Left ventricle myocardium inferior (tissue), 1 donor: ENCODE results near the gene TLX2. TPM values are rescaled to one million over a fixed set of nuclear protein-coding genes. Genes with fewer than 3 reads are reported as not detected.

Source experiments
- DNase-seq: peaks from one replicate; pipeline ENCODE4 v3.0.0-alpha.2; 2020
- H3K27ac ChIP-seq: fragments of 200-600 bp; replicated peaks from 2 replicates; pipeline ENCODE4 v1.8.0; 2021
- H3K27me3 ChIP-seq: fragments of 200-600 bp; 2 replicates; pipeline ENCODE4 v1.8.0; 2021; ENCODE audit warnings: low read depth
- H3K36me3 ChIP-seq: fragments of 200-600 bp; 2 replicates; pipeline ENCODE4 v1.8.0; 2021
- H3K4me1 ChIP-seq: fragments of 200-600 bp; 2 replicates; pipeline ENCODE4 v1.8.0; 2021
- H3K4me3 ChIP-seq: fragments of 200-600 bp; 2 replicates; pipeline ENCODE4 v1.8.0; 2021; ENCODE audit warnings: mild to moderate bottlenecking, moderate library complexity
- H3K9me3 ChIP-seq: fragments of 200-600 bp; replicated peaks from 2 replicates; pipeline ENCODE4 v1.8.0; 2021
- CTCF ChIP-seq: fragments of 200-600 bp; IDR thresholded peaks from 2 replicates; pipeline ENCODE4 v1.8.0; 2021; ENCODE audit warnings: antibody characterized with exemption, mild to moderate bottlenecking, borderline replicate concordance
- intact Hi-C: fragments of 100-400 bp; cut with micrococcal nuclease; formaldehyde crosslinking; loops from one replicate; pipeline ENCODE4 v1.11.0; 2022
- total RNA-seq: library from RNA; stranded (reverse); fragmentation: NEBNext Ultra II Directional; extraction: Animal tissue kit (Norgen Biotek cat#: 25700); gene quantifications from one replicate; pipeline ENCODE4 v1.2.1, GENCODE V29; 2021
- donor health status: DM: no; HTN: yes; CAD: no; lungs with severe emphysema.

Gene TLX2
- total RNA-seq, 1 donor from 2014 or later = not detected

- DNase-seq = peak; percentile 79
- Histone ChIP-seq H3K4me3 (peak overlapping the region; percentile 71), H3K27me3 (peaks cover 24% of the 10 kb centered on the region), H3K36me3 (no peaks in the 10 kb centered on the region), H3K27ac (peak overlapping the region; percentile 89), H3K9me3 (no peaks in the 10 kb centered on the region), H3K4me1 (peaks cover 46% of the 10 kb centered on the region)
- TF ChIP-seq CTCF = no peak
- intact Hi-C loops = loop anchor here (10.0 kb wide), 1 partner anchor 64 kb away; the partner anchor contains the start of genes CCDC142 and TTC31
Measured at GRCh38 chr2:74548900-74549826, 34.9 kb downstream of the TLX2 start.

GRCh38 chr2:74550231-74550630 lies 36.0 kb downstream of the TLX2 start:
- TF ChIP-seq CTCF = no peak
- H3K27ac ChIP-seq = no peak overlapping the region
- intact Hi-C loops = no loop called here
- no peaks in the 10 kb centered on the region for H3K9me3 ChIP-seq
- no peaks in the 10 kb centered on the region for H3K36me3 ChIP-seq
- H3K4me1 ChIP-seq = peaks cover 57% of the 10 kb centered on the region
- H3K4me3 ChIP-seq = no peak overlapping the region
- H3K27me3 ChIP-seq = peaks cover 35% of the 10 kb centered on the region
- DNase-seq = no peak

GRCh38 chr2:74551530-74551929 lies 37.3 kb downstream of the TLX2 start:
- H3K36me3 ChIP-seq = no peaks in the 10 kb centered on the region
- DNase-seq = no peak
- peaks cover 37% of the 10 kb centered on the region for H3K27me3 ChIP-seq
- peaks cover 61% of the 10 kb centered on the region for H3K4me1 ChIP-seq
- no peak overlapping the region for H3K27ac ChIP-seq
- H3K4me3 ChIP-seq = no peak overlapping the region
- TF ChIP-seq CTCF = no peak
- no peaks in the 10 kb centered on the region for H3K9me3 ChIP-seq
- intact Hi-C loops = no loop called here

GRCh38 chr2:74551942-74552913 lies 38.0 kb downstream of the TLX2 start:
- Histone ChIP-seq H3K27ac (peak overlapping the region; percentile 87), H3K36me3 (no peaks in the 10 kb centered on the region), H3K9me3 (no peaks in the 10 kb centered on the region), H3K4me1 (peaks cover 61% of the 10 kb centered on the region), H3K4me3 (peak overlapping the region; percentile 78), H3K27me3 (peaks cover 37% of the 10 kb centered on the region)
- intact Hi-C loops = no loop called here
- no peak for DNase-seq
- no peak for TF ChIP-seq CTCF
